Colonic mucosa (tissue), 4 donors: ENCODE results near the gene MAML2. TPM values are rescaled to one million over a fixed set of nuclear protein-coding genes. Genes with fewer than 3 reads are reported as not detected.

Source experiments
- DNase-seq: peaks from one replicate; pipeline ENCODE4 v3.0.0-alpha.2; 2020
- H3K27ac ChIP-seq: fragments of 200-600 bp; one replicate; pipeline ENCODE4 v1.8.0; 2021
- H3K27me3 ChIP-seq: fragments of 200-600 bp; one replicate; pipeline ENCODE4 v1.8.0; 2021
- H3K36me3 ChIP-seq: fragments of 200-600 bp; one replicate; pipeline ENCODE4 v1.8.0; 2021
- H3K4me1 ChIP-seq: fragments of 200-600 bp; one replicate; pipeline ENCODE4 v1.8.0; 2021; ENCODE audit warnings: mild to moderate bottlenecking
- H3K4me3 ChIP-seq: fragments of 200-600 bp; one replicate; pipeline ENCODE4 v1.8.0; 2021
- H3K9ac ChIP-seq, 2 donors: one replicate each; pipeline ENCODE4 v1.7.0; 2013; ENCODE audit warnings: control low read depth in 2 of 2, low read depth in 2 of 2, low read length in 2 of 2
- H3K9me3 ChIP-seq: fragments of 200-600 bp; one replicate; pipeline ENCODE4 v1.8.0; 2021
- CTCF ChIP-seq: fragments of 200-600 bp; IDR thresholded peaks from one replicate; pipeline ENCODE4 v1.8.0; 2022; ENCODE audit warnings: antibody characterized with exemption, mild to moderate bottlenecking
- intact Hi-C: fragments of 100-400 bp; cut with DNase I; formaldehyde crosslinking; loops from one replicate; pipeline ENCODE4 v1.14.1; 2022
- total RNA-seq, 2 donors: library from RNA; stranded (reverse); fragmentation: NEBNext Ultra II Directional in 1 of 2; extraction: Animal tissue kit (Norgen Biotek cat#: 25700) in 1 of 2; gene quantifications; one replicate each; pipeline ENCODE4 v1.2.1, GENCODE V29; 2021
- donor health status: healthy.
- donor health status: DM: no; HTN: no; CAD: no.
- donor health status: DM: no; HTN: no; CAD: no.

MAML2 gene
- total RNA-seq, 2 donors from 2014 or later = 10.4 to 11.0 TPM

- H3K9ac ChIP-seq = no peak overlapping the region
- no peaks in the 10 kb centered on the region for H3K4me1 ChIP-seq
- intact Hi-C loops = no loop called here
These were observed 186.6 kb downstream of the MAML2 start for GRCh38 chr11:96156379-96156722.

GRCh38 chr11:96155627-96156378, 187.2 kb downstream of the MAML2 start:
- Histone ChIP-seq H3K4me1 (no peaks in the 10 kb centered on the region), H3K27ac (peak overlapping the region; percentile 62), H3K9me3 (no peaks in the 10 kb centered on the region), H3K27me3 (no peaks in the 10 kb centered on the region), H3K36me3 (no peaks in the 10 kb centered on the region), H3K4me3 (no peak overlapping the region), H3K9ac (peak overlapping the region in 1 of 2 donors; percentile 36)
- intact Hi-C loops = no loop called here
- no peak for TF ChIP-seq CTCF
- peak; percentile 48 for DNase-seq

More at GRCh38 chr11:96156379-96156722, 186.6 kb downstream of the MAML2 start:
- no peak for TF ChIP-seq CTCF
- H3K9me3 ChIP-seq = no peaks in the 10 kb centered on the region
- no peaks in the 10 kb centered on the region for H3K36me3 ChIP-seq
- no peaks in the 10 kb centered on the region for H3K27me3 ChIP-seq
- no peak overlapping the region for H3K4me3 ChIP-seq
- peak overlapping the region; percentile 62 for H3K27ac ChIP-seq
- DNase-seq = no peak

DNA sequence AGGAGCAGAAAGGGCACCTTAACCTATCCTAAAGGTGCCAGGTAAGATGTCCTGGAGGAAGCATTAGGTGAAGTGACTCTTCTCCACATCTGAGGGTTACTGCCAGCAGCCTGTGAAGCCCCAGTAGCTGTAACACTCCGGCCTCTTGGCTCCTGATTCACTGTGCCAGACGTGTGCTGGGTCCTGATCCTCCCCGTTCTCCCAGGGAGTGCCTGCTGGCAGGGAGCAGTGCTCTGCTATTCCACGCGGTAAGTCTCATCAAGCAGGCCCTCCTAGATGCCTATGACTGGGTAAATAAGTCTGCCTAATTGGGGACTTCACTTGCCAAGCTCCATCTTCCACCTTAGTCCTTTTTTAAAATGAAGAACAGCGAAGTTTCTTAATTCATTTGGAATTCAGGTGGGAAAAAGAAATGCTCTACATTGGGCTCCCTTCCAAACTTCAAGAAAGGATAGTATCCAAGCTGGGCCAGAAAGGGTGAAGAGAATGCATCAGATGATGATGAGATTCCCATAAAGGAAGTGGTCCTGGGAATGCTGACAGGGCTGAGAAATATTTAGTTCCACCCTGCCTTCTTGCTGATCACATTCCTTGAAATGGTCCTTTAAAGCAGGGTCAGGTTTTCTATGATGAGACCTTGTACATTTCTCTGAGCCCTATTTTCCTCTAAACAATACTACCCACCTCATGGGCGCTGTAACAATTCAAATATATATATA, 188.0 kb downstream of the MAML2 start:
- H3K9me3 ChIP-seq = no peaks in the 10 kb centered on the region
- no peak for TF ChIP-seq CTCF
- H3K4me1 ChIP-seq = no peaks in the 10 kb centered on the region
- peak overlapping the region; percentile 62 for H3K27ac ChIP-seq
- H3K36me3 ChIP-seq = no peaks in the 10 kb centered on the region
- no peak overlapping the region for H3K4me3 ChIP-seq
- intact Hi-C loops = no loop called here
- DNase-seq = no peak
- H3K9ac ChIP-seq = peak overlapping the region in 1 of 2 donors; percentile 17
- H3K27me3 ChIP-seq = no peaks in the 10 kb centered on the region

DNA sequence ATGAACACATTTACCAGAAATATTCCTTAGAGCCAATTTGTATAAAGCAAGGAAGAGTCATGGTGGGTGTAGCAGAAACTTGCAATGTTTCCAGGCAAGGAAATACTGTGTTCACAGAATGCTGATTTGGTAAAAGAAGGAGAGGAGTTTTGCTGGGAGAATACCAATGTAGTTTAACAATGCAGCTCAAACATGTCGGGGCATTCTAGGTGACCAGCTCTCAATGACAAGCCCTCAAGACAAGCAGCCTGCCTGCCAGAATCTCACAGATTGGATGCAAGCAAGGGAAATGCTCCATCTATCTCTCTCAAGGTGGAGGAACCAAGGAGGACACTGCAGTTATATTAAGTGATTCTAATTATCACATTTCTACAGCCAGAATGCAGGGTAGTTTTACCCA, 190.4 kb downstream of the MAML2 start:
- no peaks in the 10 kb centered on the region for H3K4me1 ChIP-seq
- H3K27ac ChIP-seq = no peak overlapping the region
- intact Hi-C loops = no loop called here
- no peak for DNase-seq
- no peaks in the 10 kb centered on the region for H3K9me3 ChIP-seq
- no peaks in the 10 kb centered on the region for H3K36me3 ChIP-seq
- TF ChIP-seq CTCF = no peak
- H3K27me3 ChIP-seq = no peaks in the 10 kb centered on the region
- no peak overlapping the region for H3K9ac ChIP-seq
- H3K4me3 ChIP-seq = no peak overlapping the region

GRCh38 chr11:96151501-96151900, 191.5 kb downstream of the MAML2 start:
- H3K4me1 ChIP-seq = no peaks in the 10 kb centered on the region
- no peaks in the 10 kb centered on the region for H3K9me3 ChIP-seq
- H3K9ac ChIP-seq = no peak overlapping the region
- no peaks in the 10 kb centered on the region for H3K36me3 ChIP-seq
- H3K27me3 ChIP-seq = no peaks in the 10 kb centered on the region
- H3K27ac ChIP-seq = no peak overlapping the region
- DNase-seq = no peak
- intact Hi-C loops = no loop called here
- TF ChIP-seq CTCF = no peak
- no peak overlapping the region for H3K4me3 ChIP-seq
